ENCODE results near the gene TMC5. TPM values are rescaled to one million over a fixed set of nuclear protein-coding genes. Genes with fewer than 3 reads are reported as not detected.
A peak's percentile ranks its signal among the peaks of the same experiment; 100 is the strongest.
"Not testable (repeated sequence)": the region's sequence is repeated elsewhere in the genome, so short reads cannot be mapped to it uniquely, and the experiment has no call there.

The TMC5 gene
- total and polyA plus RNA-seq, 2 of the 13 experiments (the other 11 are each of a cell fraction or from before 2014, with no cell fraction given), result 0.09 to 0.41 TPM

- FAIRE-seq; CTCF ChIA-PET (ENCODE audit: low intra/inter-chr PET ratio, low total read pairs); POLR2A ChIA-PET; H3K9me3 ChIP-seq (ENCODE audit: low read length); DNase-seq (ENCODE audit: low spot score); H3K4me2 ChIP-seq (ENCODE audit: low read depth, low read length); H3K79me2 ChIP-seq (ENCODE audit: insufficient read depth, low read length); H3K36me3 ChIP-seq (replicated peaks in 1 of 2; ENCODE audit: control insufficient read depth in 1 of 2, insufficient read depth in 2 of 2, low read length in 2 of 2); H2AFZ ChIP-seq (ENCODE audit: low read length); BruUV-seq (replicated peaks); H3K27ac ChIP-seq (ENCODE audit: extremely low read length, insufficient read depth, low read length); H4K20me1 ChIP-seq (ENCODE audit: insufficient read depth, low read length); H3K9ac ChIP-seq (ENCODE audit: insufficient read depth, low read depth, low read length); H3K4me1 ChIP-seq (ENCODE audit: insufficient read depth, low read length); intact Hi-C loops (cut with micrococcal nuclease; ENCODE audit: unreplicated experiment); ATAC-seq; H3K4me3 ChIP-seq (replicated peaks in 1 of 3; ENCODE audit: insufficient read depth in 1 of 3, low read depth in 2 of 3, low read length in 3 of 3): not testable (repeated sequence)
- 3% methylated on average over 7 of the region's 7 CpGs for WGBS (ENCODE audit: low lambda C conversion rate)
- in situ Hi-C loops (cut with HindIII; ENCODE audit: extremely low pct_ligation_motif_present, low pct_unique_long_range_greater_than_20kb), result loop anchor here (10.0 kb wide), 1 partner anchor 388 kb away; the partner anchor contains the start of gene TMC7
- peak; percentile 97 for TF ChIP-seq ZNF431 (CRISPR knock-in tag; IDR thresholded peaks at IDR 0.05; ENCODE audit: borderline replicate concordance, low read depth)
- H3K27me3 ChIP-seq (ENCODE audit: control insufficient read depth in 1 of 2, insufficient read depth in 2 of 2, low read length in 2 of 2), result peaks cover 0 to 14% of the 10 kb centered on the region in 2 experiments; a peak in 2 of 5 replicates
Measured at GRCh38 chr16:19372541-19372940, 45.1 kb upstream of the TMC5 start.

- ATAC-seq (no peak), DNase-seq (ENCODE audit: low spot score) (no peak), FAIRE-seq (no peak)
- H3K27ac ChIP-seq (ENCODE audit: extremely low read length, insufficient read depth, low read length), result no peak overlapping the region
- no TSS peak for BruUV-seq (replicated peaks)
- ChIA-PET POLR2A (no interaction called here), CTCF (ENCODE audit: low intra/inter-chr PET ratio, low total read pairs) (interaction anchor here (2.2 to 2.5 kb wide), 2 partner anchors 151 to 288 kb away, joined by 17 to 65 read pairs; no protein-coding TSS in a partner anchor)
- H4K20me1 ChIP-seq (ENCODE audit: insufficient read depth, low read length), result no peaks in the 10 kb centered on the region
- H3K4me2 ChIP-seq (ENCODE audit: low read depth, low read length), result no peak overlapping the region
- TF ChIP-seq CBX5 (CRISPR knock-in tag; IDR thresholded peaks at IDR 0.05; ENCODE audit: borderline replicate concordance), result no peak
- TF ChIP-seq CREB1 (IDR thresholded peaks at IDR 0.05), result peak; percentile 12; the same call in 1 of the 2 replicates
- TF ChIP-seq CREB1 (CRISPR knock-in tag; IDR thresholded peaks at IDR 0.05), result no peak
- in situ Hi-C loops (cut with HindIII; ENCODE audit: extremely low pct_ligation_motif_present, low pct_unique_long_range_greater_than_20kb) (loop anchor here (10.0 kb wide), 1 partner anchor 390 kb away; the partner anchor contains the start of gene TMC7), intact Hi-C loops (cut with micrococcal nuclease; ENCODE audit: unreplicated experiment) (loop anchor here (2.0 kb wide), 2 partner anchors 160 to 392 kb away; partner anchors contain the start of gene TMC7)
- peaks cover under 1% of the 10 kb centered on the region for H3K4me1 ChIP-seq (ENCODE audit: insufficient read depth, low read length)
- WGBS (ENCODE audit: low lambda C conversion rate), result 38% methylated on average over 3 of the region's 3 CpGs
- H2AFZ ChIP-seq (ENCODE audit: low read length), result no peak overlapping the region
- H3K79me2 ChIP-seq (ENCODE audit: insufficient read depth, low read length), result no peaks in the 10 kb centered on the region
- H3K9ac ChIP-seq (ENCODE audit: insufficient read depth, low read depth, low read length), result no peak overlapping the region
- peaks cover 1 to 14% of the 10 kb centered on the region in 2 experiments; a peak in 2 of 5 replicates for H3K27me3 ChIP-seq (ENCODE audit: control insufficient read depth in 1 of 2, insufficient read depth in 2 of 2, low read length in 2 of 2)
- no peaks in the 10 kb centered on the region for H3K36me3 ChIP-seq (replicated peaks in 1 of 2; ENCODE audit: control insufficient read depth in 1 of 2, insufficient read depth in 2 of 2, low read length in 2 of 2)
- H3K9me3 ChIP-seq (ENCODE audit: low read length), result no peaks in the 10 kb centered on the region
- no peak overlapping the region for H3K4me3 ChIP-seq (replicated peaks in 1 of 3; ENCODE audit: insufficient read depth in 1 of 3, low read depth in 2 of 3, low read length in 3 of 3)
Measured at GRCh38 chr16:19374402-19374801, 43.3 kb upstream of the TMC5 start.
